ENCODE results near the gene HIVEP3. TPM values are rescaled to one million over a fixed set of nuclear protein-coding genes. Genes with fewer than 3 reads are reported as not detected.

Gene HIVEP3
- total RNA-seq, 1 donor from 2014 or later = 5.8 TPM

GRCh38 chr1:41618066-41618825 lies 300.5 kb downstream of the HIVEP3 start:
- no peaks in the 10 kb centered on the region for H3K27me3 ChIP-seq (ENCODE audit: control insufficient read depth, insufficient read depth, low read length)
- TF ChIP-seq, protein P1, sequence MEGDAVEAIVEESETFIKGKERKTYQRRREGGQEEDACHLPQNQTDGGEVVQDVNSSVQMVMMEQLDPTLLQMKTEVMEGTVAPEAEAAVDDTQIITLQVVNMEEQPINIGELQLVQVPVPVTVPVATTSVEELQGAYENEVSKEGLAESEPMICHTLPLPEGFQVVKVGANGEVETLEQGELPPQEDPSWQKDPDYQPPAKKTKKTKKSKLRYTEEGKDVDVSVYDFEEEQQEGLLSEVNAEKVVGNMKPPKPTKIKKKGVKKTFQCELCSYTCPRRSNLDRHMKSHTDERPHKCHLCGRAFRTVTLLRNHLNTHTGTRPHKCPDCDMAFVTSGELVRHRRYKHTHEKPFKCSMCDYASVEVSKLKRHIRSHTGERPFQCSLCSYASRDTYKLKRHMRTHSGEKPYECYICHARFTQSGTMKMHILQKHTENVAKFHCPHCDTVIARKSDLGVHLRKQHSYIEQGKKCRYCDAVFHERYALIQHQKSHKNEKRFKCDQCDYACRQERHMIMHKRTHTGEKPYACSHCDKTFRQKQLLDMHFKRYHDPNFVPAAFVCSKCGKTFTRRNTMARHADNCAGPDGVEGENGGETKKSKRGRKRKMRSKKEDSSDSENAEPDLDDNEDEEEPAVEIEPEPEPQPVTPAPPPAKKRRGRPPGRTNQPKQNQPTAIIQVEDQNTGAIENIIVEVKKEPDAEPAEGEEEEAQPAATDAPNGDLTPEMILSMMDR (IDR thresholded peaks at IDR 0.05; ENCODE audit: insufficient read depth, low read length, poor library complexity, severe bottlenecking) = no peak
- H3K36me3 ChIP-seq (ENCODE audit: control insufficient read depth, insufficient read depth, low read length) = no peaks in the 10 kb centered on the region
- DNase-seq (ENCODE audit: low read depth) = no peak
- no peak overlapping the region for H3K4me3 ChIP-seq (ENCODE audit: low read depth, low read length)

GRCh38 chr1:41617336-41617735 lies 301.4 kb downstream of the HIVEP3 start:
- TF ChIP-seq, protein P1 (IDR thresholded peaks at IDR 0.05; ENCODE audit: insufficient read depth, low read length, poor library complexity, severe bottlenecking) = no peak
- H3K36me3 ChIP-seq (ENCODE audit: control insufficient read depth, insufficient read depth, low read length) = no peaks in the 10 kb centered on the region
- H3K4me3 ChIP-seq (ENCODE audit: low read depth, low read length) = no peak overlapping the region
- no peaks in the 10 kb centered on the region for H3K27me3 ChIP-seq (ENCODE audit: control insufficient read depth, insufficient read depth, low read length)
- DNase-seq (ENCODE audit: low read depth) = no peak

- no peak overlapping the region for H3K4me3 ChIP-seq (ENCODE audit: low read depth, low read length)
- TF ChIP-seq, protein P1 (IDR thresholded peaks at IDR 0.05; ENCODE audit: insufficient read depth, low read length, poor library complexity, severe bottlenecking) = no peak
- no peak for DNase-seq (ENCODE audit: low read depth)
Observed at GRCh38 chr1:41616563-41616962, 302.2 kb downstream of the HIVEP3 start.

DNA sequence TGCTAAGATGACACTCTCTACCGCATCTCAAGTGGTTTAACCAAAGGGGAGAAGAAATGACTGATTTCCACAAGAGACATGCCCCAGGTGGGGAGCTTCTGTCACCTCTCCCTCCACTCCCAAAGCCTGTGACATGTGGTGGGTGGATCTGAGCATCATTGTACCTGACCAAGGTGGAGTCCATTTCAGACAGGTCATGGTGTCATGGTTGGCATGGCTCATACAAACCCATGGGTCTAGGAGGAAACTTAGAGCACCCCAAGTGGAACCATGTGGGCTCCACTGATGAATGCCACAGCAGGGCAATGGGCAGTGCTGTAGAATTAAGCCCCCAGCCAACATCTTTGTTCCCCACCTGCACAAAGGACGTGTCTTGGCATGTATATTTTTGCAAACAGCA lies 302.7 kb downstream of the HIVEP3 start:
- no peaks in the 10 kb centered on the region for H3K36me3 ChIP-seq (ENCODE audit: control insufficient read depth, insufficient read depth, low read length)
- no peak for DNase-seq (ENCODE audit: low read depth)
- no peak overlapping the region for H3K4me3 ChIP-seq (ENCODE audit: low read depth, low read length)
- TF ChIP-seq, protein P1 (IDR thresholded peaks at IDR 0.05; ENCODE audit: insufficient read depth, low read length, poor library complexity, severe bottlenecking) = no peak
- H3K27me3 ChIP-seq (ENCODE audit: control insufficient read depth, insufficient read depth, low read length) = no peaks in the 10 kb centered on the region

More at GRCh38 chr1:41616563-41616962, 302.2 kb downstream of the HIVEP3 start:
- Histone ChIP-seq H3K36me3 (ENCODE audit: control insufficient read depth, insufficient read depth, low read length) (no peaks in the 10 kb centered on the region), H3K27me3 (ENCODE audit: control insufficient read depth, insufficient read depth, low read length) (no peaks in the 10 kb centered on the region)

DNA sequence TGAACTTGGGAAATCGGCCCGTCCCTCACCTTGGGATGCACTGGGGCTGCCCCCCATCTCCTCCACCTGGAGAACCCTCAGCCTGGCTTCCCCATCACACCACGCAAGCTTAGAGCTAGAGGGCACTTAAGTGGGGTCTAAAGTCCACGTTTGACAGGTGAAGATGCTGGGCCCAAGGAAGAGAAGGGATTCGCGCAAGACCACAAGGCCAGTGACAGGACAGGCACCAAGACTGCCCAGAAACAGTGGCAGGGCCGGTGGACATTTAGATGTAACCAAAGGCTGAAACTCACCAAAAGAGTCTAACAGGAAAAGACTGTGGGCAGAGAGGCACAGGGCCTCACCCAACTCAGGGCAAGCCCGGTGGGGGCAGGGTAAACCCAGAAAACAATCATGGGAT lies 303.4 kb downstream of the HIVEP3 start:
- Histone ChIP-seq H3K27me3 (ENCODE audit: control insufficient read depth, insufficient read depth, low read length) (no peaks in the 10 kb centered on the region), H3K4me3 (ENCODE audit: low read depth, low read length) (no peak overlapping the region), H3K36me3 (ENCODE audit: control insufficient read depth, insufficient read depth, low read length) (no peaks in the 10 kb centered on the region)
- DNase-seq (ENCODE audit: low read depth) = no peak
- TF ChIP-seq, protein P1 (IDR thresholded peaks at IDR 0.05; ENCODE audit: insufficient read depth, low read length, poor library complexity, severe bottlenecking) = no peak

DNA sequence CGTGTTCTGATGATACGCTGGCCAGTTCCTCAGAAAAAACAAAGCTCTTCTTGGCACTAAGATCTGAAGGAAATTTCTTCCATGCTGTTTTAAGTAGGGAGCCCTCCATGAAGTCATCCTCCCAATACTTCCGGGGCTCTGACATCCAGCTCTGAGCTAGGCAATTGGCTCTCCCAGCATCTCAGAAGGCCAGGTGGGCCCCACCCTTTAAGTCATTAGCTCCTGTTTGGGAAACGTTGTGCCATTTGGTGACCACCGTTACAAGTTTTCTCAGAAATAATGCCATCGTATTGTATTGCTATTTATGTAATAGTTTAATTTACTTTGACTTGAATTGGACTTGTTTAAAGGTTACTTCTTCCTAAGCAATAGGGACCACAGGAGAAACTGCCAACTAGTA lies 303.9 kb downstream of the HIVEP3 start:
- H3K36me3 ChIP-seq (ENCODE audit: control insufficient read depth, insufficient read depth, low read length) = no peaks in the 10 kb centered on the region
- TF ChIP-seq, protein P1 (IDR thresholded peaks at IDR 0.05; ENCODE audit: insufficient read depth, low read length, poor library complexity, severe bottlenecking) = no peak
- H3K4me3 ChIP-seq (ENCODE audit: low read depth, low read length) = no peak overlapping the region
- DNase-seq (ENCODE audit: low read depth) = no peak
- no peaks in the 10 kb centered on the region for H3K27me3 ChIP-seq (ENCODE audit: control insufficient read depth, insufficient read depth, low read length)
